Activated T-cell treated with anti-CD3 and anti-CD28 coated beads for 1 hour (primary cell): ENCODE data around the gene CPT1B.
"Not testable (repeated sequence)": the region's sequence is repeated elsewhere in the genome, so short reads cannot be mapped to it uniquely, and the experiment has no call there.

Experiments
- DNase-seq: peaks from one replicate; pipeline ENCODE4 v3.0.0-alpha.2; 2020; ENCODE audit warnings: low read depth

Gene CPT1B

GRCh38 chr22:50577987-50578775, at the start of gene CPT1B:
CPT1B (minus strand) TSS chr22:50578427; CDS start chr22:50577915, 512 bp downstream.
- no peak for DNase-seq

- DNase-seq = no peak
These were observed 48.8 kb upstream of the CPT1B start for GRCh38 chr22:50626850-50627641.

DNA sequence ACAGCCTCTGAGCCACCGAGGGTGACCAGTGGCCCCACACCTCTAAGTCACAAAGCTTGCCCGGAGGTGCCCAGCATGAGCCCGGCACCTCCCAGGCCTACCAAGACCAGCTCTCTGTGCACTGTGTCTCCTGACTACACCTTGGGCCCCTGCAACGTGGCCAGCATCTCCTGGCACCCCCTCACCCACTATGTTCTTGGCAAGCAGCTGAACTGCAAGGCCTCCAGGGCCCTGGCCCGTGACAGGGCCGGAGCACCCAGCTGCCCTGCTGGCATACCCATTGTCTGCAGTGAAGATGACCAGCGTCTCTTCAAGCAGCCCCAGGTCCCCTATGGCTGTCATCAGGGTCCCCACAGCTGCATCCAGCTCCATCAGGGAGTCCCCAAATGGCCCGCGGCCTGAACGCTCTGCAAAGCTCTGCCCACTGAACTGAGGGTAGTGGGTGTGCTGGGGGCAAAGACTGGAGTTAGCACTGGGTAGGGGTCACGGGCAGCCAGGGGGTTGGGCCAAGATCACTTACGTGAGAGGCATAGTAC, 48.2 kb upstream of the CPT1B start:
- no peak for DNase-seq

DNA sequence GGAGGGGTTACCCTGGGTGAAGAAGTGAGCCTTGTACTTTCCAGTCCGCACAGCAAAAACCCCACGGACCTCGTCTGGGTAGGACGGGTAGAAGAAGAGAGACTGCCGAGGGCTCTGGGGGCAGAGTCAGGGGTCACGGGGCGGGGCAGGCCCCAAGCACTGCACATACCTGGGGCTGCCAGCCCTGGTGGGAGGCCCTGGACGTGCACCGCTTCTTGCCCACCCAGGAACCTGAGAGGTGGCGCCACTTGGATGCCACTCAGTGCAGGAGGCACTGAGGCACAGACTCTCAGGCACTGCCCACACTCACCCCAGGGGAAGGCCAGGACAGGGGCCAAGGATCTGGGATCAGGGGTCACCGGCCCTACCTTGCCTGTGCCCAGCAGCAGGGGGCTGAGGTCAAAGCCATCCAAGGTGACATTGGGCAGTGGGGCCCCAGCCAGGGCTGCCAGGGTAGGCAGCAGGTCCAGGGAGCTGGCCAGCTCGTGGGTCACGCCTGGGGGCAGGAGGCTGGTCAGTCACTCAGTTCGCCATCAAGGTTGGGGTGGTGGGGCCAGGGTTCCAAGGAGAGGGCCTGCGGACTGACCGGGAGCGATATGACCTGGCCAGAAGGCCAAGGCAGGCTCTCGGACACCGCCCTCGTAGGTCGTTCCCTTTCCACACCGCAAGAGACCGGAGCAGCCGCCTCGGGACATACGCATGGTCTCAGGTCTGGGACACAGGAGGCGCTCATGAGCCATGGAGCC, 47.5 kb upstream of the CPT1B start:
- no peak for DNase-seq

- DNase-seq = no peak
These were observed 46.9 kb upstream of the CPT1B start for GRCh38 chr22:50625131-50625567.

DNA sequence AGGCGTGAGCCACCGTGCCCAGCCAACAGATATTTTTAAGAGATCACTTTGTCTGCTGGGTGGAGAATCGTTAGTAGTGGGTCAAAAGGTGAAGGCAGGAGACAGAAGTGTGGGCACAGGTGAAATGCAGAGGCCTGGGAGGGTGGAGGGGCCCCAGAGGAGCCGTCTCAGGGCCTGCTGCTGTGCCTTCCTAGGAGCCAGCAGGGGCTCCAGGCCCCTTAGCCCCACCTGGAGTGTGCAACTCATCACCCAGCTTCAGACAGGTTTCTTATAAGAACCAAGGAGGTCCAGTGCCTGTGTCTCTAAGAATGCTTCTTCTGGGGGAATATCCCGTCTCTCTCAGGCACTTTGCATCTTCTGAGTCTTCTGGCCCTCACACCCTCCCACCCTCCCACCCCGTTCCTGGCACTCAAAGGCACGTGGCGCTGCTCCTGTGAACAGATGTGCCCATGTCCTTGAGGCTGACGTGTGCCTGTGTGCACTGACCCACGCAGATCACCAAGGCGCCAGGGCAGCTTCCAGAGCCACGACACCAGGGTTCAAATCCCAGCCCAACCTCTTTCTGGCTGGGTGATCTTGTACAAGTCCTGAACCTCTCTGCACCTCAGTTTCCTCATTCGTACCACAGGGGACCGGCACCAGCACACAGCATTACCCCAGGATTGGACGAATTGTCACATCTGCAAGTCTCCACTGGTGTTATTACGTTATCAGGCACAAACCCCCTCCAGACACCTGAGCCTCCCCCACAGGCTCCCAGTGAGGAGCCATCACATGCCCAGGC, 46.3 kb upstream of the CPT1B start:
- DNase-seq = no peak

- DNase-seq = no peak
These were observed 44.6 kb upstream of the CPT1B start for GRCh38 chr22:50622723-50623327.

DNA sequence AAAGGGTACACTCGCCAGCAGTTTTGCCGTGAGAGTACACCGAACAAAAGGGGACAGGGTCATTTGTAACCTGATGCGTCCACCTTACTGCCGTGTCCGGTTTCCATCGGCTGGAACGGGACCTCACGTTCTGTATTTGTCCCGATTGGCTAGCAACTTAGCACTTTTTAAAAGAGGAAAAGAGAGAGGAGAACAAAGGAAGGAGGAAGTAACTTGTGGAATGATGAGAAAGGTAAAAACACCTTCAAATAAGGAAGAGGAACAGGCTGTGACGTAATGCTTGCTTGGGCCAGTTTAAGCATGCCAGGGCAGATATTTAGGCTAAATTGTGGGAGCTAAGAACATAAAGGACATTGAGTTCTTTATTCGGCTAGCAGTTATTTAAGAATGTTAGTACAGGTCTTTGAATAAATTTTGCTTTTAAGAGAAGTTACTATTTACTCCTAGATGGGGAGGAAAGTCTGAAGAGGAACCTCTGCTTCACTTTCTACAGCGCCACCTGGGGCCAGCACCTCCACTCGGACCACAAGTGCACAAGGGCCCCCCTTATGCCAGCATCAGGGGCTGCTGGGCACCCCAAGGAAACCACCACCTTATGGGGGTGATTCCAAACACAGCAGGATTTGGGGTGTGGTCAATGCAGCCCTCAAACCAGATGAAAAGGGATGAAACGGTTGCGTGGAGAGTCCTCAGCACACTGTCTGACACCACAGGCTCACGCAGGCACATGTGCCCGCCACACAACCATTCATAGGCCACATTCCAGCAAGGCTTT, 43.9 kb upstream of the CPT1B start:
- no peak for DNase-seq

- no peak for DNase-seq
These were observed 43.2 kb upstream of the CPT1B start for GRCh38 chr22:50621356-50621880.

DNA sequence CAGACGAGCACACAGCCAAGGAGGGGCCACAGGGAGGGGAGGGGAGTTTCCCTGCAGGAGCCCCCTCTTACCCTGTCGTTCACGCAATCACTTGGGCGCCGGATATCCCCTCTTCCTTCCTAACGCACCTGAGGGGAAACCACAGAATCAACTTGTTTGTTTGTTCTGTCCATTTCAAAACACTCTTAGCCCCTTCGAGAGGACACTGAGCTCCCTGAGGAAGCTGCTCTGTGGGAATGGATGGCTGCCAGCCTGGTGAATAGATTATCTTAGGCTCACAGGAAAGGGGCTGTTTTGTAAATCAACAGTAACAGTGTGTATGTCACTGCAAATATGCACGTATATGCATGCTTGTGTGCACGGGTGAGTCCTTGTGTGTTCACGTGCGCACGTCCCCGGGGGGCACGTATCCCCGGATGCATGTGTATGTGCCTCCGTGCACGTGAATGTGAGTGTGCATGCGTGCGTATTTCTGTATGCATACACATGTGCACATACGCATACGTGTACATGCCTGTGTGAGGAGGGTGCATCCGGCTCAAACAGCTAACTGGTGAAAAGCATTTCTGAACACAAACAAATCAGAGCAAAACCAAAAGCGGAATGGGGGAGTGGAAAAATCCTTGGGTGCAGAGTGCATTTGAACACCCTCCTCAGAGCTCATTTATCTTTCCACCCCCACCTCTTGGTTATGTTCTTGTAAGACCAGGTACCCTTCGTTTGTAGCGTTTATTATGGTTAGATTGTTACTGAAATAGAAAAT, 42.5 kb upstream of the CPT1B start:
- DNase-seq = peak; percentile 31

DNA sequence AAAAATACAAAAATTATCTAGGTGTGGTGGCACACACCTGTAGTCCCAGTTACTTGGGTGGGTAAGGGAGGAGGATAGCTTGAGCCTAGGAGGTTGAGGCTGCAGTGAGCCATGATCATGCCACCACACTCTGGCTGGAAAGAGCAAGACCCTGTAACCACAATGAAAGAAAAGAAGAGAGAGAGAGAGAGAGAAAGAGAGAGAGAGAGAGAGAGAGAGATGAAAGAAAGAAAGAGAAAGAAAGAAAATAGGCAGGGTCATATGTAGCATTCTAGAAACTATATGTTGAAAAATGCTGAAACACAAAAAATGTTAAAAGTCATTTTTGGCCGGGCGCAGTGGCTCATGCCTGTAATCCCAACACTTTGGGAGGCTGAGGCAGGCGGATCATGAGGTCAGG, 36.1 kb upstream of the CPT1B start:
- DNase-seq = not testable (repeated sequence)

DNA sequence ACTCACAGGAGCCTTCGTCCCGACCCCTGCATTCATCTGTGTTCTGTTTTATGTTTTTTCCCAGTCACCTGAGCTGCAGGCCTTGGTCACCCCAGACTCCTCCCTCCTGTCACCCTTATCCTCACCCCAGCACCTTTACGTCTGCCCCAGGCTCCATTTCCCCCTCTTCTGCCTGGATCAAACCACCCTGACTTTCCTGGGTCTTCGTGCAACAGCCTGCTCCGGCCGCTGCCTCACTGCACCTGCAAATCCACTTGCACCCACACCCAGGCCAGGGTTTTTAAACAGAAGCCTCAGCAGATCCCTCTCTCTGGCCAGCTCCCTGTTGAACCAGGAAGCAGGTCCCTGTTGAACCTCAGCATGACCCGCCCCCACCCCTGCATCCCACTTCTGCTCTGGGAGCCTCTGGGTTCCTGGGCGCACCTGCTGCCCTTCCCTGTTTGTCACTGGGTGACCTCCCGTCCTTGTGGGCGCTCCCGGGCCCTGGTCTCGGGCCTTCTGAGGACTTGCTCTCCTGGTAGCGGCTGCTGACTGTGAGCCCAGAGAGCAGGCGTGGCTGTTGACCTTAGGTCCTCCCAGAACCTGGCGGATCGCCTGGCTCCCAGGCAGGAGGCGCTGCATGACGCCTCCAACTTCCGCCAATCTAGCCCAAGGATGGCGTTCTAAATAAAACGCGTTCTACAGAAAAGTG, 35.2 kb upstream of the CPT1B start:
- DNase-seq = no peak

- no peak for DNase-seq
These were observed 34.4 kb upstream of the CPT1B start for GRCh38 chr22:50612528-50613221.

DNA sequence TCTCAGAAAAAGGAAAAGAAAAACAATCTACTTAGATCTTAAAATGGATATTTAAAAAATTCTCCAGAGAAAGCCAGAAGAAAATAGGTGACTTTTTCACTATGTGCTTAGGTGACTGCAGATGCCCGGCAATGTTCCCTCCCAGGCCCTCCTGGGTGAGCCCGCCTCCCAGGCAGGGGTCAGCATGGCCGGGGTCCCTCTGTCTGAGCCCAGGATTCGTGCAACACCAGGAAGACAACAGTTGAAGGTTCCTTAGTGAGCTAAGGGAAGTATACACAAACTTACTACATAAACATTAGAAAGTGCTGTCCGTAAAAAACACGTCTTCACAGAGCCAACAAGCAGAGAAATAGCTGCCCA, 33.9 kb upstream of the CPT1B start:
- DNase-seq = no peak

DNA sequence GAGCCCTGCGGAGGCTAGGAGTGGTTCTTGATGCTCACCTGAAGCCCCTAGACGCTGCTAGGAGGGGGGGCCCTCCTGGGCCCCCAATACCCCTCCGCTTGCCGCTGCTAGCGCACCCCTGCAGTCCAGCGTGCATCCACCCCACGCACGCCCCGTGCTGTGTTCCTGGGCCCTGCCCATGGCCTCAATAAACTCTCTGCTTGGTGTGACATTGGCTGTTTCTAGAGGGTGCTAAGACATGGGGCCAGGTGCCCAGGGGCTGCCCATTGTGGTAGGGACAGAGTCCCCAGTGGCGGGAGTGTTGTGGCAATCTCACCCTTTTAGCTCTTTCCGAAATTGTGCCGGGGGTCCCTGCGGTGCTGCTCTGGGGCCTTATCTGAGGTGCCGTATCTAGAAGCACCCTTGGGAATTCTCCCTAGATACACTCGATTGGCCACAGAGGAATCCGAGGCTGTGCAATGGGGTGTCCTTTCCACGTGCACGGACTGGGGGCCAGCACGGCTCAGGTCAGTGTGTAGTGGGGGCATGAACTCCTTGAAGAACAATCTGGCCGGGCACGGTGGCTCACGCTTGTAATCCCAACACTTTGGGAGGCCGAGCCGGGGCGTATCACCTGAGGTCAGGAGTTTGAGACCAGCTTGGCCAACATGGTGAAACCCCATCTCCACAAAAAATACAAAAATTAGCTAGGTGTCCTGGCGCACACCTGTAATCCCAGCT, 33.3 kb upstream of the CPT1B start:
- DNase-seq = no peak

DNA sequence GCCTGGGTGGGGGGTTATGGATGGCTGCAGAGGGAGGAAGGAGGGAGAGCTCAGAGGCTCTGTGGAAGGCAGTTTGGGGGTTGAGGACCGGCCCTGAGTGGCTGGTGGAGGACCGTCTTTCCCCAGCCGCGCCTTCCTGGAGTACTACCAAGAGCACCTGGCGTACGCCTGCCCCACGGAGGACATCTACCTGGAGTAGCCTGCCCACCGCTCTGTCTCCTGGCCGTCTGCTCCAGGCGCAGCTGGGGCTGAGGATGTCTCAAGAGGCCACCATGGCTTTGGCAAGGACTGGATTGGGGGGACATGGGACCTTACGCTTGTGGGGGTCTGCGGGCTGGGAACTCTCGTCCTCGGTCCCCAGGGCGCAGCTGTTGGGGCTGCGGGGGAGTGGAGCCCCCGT, 32.4 kb upstream of the CPT1B start:
- DNase-seq = no peak

GRCh38 chr22:50610041-50610451, 31.8 kb upstream of the CPT1B start:
- no peak for DNase-seq
